ENCODE measurements around the gene TRIM14.
A peak's percentile ranks its signal among the peaks of the same experiment; 100 is the strongest.
"Not testable (repeated sequence)": the region's sequence is repeated elsewhere in the genome, so short reads cannot be mapped to it uniquely, and the experiment has no call there.

The TRIM14 gene

GRCh38 chr9:98049288-98050072 is 69.5 kb downstream of the TRIM14 start:
- no peak for DNase-seq (ENCODE audit: low spot score)

GRCh38 chr9:98047002-98047401 is 72.0 kb downstream of the TRIM14 start:
- no peak for DNase-seq (ENCODE audit: low spot score)

- no peak for DNase-seq (ENCODE audit: low spot score)
These were observed 72.9 kb downstream of the TRIM14 start for GRCh38 chr9:98046180-98046543.

GRCh38 chr9:98045234-98046179 is 73.5 kb downstream of the TRIM14 start:
- DNase-seq (ENCODE audit: low spot score) = no peak

- no peak for DNase-seq (ENCODE audit: low spot score)
These were observed 75.1 kb downstream of the TRIM14 start for GRCh38 chr9:98043915-98044314.

GRCh38 chr9:98040212-98040611 is 78.8 kb downstream of the TRIM14 start:
- no peak for DNase-seq (ENCODE audit: low spot score)

DNA sequence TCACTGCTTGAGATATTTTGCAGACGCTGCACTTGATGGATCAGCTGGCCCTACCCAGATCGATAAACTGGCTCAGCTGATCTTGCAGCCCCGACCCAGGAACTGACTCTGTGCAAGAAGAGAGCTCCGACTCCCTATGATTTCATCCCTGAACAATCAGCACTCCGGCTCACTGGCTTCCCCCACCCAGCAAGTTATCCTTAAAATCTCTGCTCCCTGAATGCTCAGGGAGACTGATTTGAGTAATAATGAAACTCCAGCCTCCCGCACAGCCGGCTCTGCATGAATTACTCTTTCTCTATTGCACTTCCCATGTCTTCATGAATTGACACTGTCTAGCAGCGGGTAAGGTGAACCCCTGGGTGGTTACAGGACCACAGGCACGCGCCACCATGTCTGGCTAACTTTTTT is 79.4 kb downstream of the TRIM14 start:
- DNase-seq (ENCODE audit: low spot score) = no peak

- DNase-seq (ENCODE audit: low spot score) = no peak
These were observed 80.1 kb downstream of the TRIM14 start for GRCh38 chr9:98038958-98039357.

GRCh38 chr9:98037357-98037756 is 81.7 kb downstream of the TRIM14 start:
- DNase-seq (ENCODE audit: low spot score) = peak; percentile 28

DNA sequence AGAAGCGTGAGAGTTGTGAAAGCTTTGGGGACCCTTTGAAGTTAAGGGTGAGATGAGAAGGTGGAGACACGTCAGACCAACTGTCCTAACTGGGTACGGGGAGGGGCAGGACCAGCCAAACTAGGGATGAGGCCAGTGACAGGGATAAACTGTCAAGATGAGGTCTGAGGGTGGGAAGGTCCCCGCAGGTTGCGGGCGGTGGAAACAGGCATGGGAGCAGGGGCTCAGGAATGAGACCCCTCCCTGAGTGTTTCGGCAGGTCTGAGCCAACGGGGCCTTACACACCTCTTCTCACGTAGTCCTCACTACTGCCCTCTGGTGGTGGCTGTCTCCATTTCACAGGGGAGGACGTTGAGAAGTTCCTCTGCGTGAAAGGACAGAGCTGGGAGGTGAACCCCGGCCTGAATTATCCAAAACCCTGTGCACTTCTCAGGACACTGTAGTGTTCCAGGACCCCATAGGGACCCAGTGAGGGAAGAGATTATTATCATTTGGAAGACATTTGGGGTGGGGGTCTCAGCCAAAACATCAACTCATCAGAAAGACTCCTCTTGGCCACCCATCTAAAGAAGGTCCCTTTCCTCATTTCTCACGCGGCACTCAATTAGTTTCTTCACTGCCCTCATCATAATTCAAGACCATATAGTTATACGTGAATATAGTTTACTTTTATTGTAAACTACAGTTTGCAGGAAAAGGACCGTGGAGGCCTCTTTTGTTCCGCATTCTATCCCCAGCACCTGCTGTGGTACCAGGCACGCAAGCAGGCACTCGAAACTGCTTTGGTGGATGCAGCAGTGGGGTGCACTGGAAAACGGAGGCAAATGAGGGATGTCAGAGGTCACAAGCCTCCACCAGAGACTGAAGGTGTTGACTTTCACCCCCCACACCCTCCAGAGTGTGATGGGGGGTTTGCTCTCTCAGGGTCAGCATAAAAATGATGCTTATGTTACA is 84.2 kb downstream of the TRIM14 start:
- peak; percentile 65 for DNase-seq (ENCODE audit: low spot score)

GRCh38 chr9:98031935-98032334 is 87.1 kb downstream of the TRIM14 start:
- peak; percentile 35 for DNase-seq (ENCODE audit: low spot score)

- no peak for DNase-seq (ENCODE audit: low spot score)
These were observed 87.9 kb downstream of the TRIM14 start for GRCh38 chr9:98031169-98031568.

DNA sequence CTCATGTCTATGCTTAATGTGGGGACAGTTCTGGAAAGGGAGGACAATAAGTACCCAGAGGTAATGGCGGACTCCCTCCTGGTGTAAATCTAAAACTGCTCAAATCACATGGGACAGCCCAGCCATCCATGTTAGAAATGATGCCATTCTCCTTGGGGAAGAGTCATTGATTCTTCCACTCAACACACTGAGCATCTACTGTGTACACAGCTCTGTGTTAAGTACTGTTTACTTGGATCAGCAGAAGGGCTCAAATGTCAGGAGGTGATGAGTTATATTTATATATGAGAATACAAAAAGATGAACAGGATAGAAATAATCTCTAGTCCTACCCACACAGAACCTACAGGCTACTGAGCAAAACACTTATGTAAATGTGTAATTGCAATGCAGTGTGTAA is 94.3 kb downstream of the TRIM14 start:
- no peak for DNase-seq (ENCODE audit: low spot score)

DNA sequence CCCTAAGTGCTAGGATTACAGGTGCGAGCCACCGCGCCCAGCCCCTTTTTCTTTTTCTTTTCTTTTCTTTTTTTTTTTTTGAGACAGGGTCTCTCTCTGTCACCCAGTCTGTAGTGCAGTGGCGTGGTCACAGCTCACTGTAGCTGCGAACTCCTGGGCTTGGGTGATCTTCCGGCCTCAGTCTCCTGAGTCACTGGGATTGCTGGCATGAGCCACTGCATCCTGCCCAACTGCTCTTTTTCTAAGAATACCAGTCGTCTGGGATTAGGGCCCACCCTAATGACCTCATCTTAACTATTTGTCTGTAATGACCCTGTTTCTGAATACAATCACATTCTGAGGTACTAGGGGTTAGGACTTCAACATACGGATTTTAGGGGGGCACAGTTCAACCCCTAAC is 96.6 kb downstream of the TRIM14 start:
- DNase-seq (ENCODE audit: low spot score) = peak; percentile 30

DNA sequence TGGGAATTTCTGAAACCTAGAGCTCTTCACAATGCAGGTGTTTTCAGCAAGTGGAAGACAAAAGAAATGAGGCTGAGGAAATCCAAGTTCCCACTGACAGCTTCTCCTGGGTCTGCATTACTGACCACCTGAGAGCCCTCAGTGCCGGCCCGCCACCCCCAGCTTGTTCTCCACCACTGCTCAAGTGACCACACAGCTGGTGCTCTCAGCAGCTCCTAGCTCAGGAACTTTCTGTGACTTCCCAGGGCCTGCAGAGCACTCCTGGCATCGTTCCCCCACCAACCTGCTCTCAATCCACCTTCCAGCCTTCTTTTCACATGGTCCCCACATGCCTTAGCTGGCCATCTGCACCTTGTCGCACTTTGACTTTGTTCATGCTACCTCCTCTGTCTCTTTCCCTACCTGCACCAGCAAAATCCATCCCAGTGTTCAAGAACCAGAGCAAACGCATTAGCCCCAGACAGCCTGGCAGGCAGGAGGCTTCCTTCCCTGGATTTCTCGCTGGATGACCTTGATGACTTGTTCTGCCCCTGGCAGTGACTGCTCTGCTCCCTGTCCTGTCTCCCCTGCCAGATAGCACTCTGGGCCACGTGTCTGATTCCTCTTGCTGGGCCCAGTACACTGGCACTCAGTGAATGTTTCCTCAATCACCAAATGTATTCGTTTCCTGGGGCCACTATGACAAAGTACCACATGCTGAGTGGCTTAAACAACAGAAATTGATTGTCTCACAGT is 97.5 kb downstream of the TRIM14 start:
- no peak for DNase-seq (ENCODE audit: low spot score)

GRCh38 chr9:98020476-98021145 is 98.4 kb downstream of the TRIM14 start:
- DNase-seq (ENCODE audit: low spot score) = no peak

GRCh38 chr9:98019869-98020268 is 99.2 kb downstream of the TRIM14 start:
- not testable (repeated sequence) for DNase-seq (ENCODE audit: low spot score)
